Prostate gland (tissue), 2 donors: ENCODE results near the gene NBAS.

Source experiments
- CTCF ChIP-seq, 4 experiments: fragments of 200-600 bp in 2 of 4; fragments of 450-650 bp in 2 of 4; sonication (generic) in 2 of 4; IDR thresholded peaks; 1 replicate in 3 of 4; 2 replicates in 1 of 4; pipeline ENCODE4 v1.5.1; 2016 to 2019; ENCODE audit warnings: antibody characterized with exemption in 4 of 4, mild to moderate bottlenecking in 2 of 4, moderate library complexity in 2 of 4
- POLR2A ChIP-seq: fragments of 450-650 bp; IDR thresholded peaks from one replicate; pipeline ENCODE4 v1.6.1; 2016; ENCODE audit warnings: antibody characterized with exemption, mild to moderate bottlenecking

GRCh38 chr2:15610430-15610952 lies 49.4 kb upstream of the NBAS start:
- no peak for TF ChIP-seq CTCF (IDR thresholded peaks at IDR 0.05)
- no peak for TF ChIP-seq POLR2A
